Brain pericyte (primary cell): ENCODE results near the gene AMD1.
"Not testable (repeated sequence)": the region's sequence is repeated elsewhere in the genome, so short reads cannot be mapped to it uniquely, and the experiment has no call there.

Source experiments
- DNase-seq: peaks from one replicate; pipeline ENCODE4 v3.0.0-alpha.2; 2012; ENCODE audit warnings: low read depth, low spot score

AMD1 gene

DNA sequence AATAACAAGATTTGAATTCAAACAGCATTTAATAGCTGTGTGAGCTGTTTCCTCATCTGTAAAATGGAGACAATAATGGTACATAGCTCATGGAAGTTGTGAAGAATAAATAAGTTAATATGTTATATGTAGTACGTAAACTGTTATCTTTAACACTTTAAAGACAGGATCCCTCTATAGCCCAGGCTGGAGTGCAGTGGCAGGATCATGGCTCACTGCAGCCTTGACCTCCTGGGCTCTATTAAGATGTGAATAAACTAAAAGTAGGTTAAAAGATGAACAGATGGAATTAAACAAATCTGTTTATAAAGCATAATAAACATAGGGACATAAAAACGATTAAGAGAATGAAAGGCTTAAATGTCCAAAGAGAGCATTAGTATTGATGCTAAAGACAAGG is 3.0 kb downstream of the AMD1 start:
- DNase-seq: no peak

DNA sequence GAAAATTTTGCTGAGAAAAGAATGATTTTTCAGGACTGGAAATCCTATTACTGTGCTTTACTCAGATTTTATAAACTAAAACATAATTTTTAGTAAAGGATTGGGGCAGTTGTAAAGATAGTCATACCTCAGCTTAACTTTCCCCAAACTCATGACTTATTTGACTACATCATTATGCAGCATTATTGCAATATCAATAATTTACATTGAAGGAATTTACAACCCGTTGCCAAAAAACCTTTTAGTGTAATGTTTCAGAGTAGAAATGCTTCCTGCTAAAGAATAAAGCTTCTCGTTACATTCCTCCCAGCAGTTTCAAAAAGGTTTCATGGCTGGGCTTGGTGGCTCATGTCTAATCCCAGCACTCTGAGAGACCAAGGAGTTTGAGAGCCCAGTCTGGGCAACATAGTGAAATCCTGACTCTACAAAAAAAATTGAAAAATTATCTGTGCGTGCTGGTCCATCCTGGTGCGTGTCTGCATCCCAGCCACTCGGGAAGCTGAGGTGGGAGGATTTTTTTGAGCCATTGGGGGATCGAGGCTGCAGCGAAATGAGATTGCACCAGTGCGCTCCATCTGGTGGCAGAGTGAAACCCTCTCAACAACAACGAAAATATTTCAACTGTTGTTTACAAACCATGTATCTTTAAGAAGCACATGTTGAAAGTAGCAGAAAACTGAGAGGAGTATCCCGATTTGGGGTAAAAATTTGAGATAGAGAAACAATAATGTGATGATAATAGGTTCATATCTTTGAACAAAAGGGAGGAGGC is 4.4 kb downstream of the AMD1 start:
- DNase-seq: no peak

DNA sequence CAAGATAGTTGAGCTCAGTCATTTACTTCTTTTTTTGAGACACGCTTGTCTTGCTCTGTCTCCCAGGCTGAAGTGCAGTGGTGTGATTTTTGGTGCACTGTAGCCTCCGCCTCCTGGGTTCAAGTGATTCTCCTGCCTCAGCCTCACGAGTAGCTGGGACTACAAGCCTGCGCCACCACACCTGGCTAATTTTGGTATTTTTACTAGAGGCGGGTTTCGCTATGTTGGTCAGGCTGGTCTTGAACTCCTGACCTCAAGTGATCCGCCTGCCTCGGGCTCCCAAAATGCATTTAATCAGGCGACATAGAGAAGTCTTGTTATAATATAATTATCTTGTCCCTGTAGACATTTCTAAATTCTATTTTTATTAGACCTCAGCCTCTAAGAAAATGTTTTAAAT is 6.1 kb downstream of the AMD1 start:
- DNase-seq: no peak

DNA sequence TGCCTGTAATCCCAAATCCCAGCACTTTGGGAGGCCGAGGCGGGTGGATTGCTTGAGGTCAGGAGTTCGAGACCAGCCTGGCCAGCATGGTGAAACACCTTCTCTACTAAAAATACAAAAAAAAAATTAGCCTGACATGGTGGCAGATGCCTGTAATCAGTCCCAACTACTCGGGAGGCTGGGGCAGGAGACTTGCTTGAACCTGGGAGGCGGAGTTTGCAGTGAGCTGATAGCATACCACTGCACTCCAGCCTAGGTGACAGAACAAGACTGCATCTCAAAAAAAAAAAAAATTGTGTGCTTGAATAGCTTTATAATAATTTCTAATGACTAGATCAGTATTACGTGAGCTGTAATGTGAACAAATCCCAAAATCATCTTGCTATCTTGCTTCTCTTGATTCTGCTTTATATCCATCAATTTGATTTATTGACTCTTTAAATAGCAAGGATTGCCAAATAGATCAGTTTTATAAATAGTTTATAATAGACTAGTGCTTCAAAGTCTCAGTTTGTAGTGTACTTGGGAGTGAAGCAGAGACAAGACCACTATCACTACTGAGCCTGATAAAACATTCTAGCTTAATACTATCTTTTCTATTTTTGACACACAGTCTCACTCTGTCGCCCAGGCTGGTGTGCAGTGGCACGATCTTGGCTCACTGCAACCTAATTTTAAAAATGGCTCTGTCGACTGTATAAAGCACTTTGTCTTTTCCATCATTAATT is 7.1 kb downstream of the AMD1 start:
- DNase-seq: no peak

DNA sequence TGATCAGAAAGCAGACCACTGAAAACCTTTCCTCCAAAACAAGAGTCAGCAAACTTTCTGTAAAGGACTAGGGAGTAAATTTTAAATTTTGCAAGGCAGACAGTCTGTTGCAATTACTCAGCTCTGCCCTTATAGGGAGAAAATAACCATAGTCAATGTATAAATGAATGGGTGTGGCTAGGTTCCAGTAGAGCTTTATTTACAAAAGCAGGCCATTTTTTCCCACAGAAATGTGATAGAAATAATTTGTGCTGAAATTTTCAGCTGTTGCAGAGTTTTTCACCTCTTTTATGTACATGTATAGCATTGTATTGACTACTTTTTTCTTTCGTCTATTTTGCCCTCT is 7.7 kb downstream of the AMD1 start:
- DNase-seq: no peak

DNA sequence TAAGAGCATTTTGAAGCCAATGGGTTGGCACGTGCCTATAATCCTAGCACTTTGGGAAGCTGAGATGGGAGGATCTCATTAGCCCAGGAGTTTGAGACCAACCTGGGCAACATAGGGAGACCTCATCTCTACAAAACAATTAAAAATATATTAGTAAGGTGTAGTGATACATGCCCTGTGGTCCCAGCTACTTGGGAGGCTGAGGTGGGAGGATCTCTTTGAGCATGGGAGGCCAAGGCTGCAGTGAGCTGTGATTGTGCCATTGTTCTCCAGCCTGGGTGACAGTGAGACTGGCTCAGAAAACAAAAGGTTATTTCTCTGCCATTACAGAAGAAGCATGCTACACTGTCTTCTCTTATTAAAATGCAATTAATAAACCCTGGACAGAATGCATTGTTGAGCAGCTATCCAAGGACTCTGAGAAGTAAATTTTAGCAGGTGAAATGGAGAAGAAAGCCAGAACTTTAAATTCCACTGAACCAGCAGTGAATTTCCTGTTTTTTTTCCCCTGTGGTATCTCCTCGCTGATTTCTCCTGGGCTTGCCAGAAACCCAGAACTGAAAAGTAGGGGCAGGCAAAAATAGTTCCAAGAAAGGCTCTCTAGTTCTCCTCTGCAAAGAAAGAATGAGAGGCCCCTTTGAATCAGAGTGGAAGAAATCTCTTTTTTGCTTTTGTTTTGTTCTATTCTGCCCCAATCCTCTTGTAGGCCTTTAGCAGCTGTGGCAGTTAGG is 8.4 kb downstream of the AMD1 start:
- no peak for DNase-seq

DNA sequence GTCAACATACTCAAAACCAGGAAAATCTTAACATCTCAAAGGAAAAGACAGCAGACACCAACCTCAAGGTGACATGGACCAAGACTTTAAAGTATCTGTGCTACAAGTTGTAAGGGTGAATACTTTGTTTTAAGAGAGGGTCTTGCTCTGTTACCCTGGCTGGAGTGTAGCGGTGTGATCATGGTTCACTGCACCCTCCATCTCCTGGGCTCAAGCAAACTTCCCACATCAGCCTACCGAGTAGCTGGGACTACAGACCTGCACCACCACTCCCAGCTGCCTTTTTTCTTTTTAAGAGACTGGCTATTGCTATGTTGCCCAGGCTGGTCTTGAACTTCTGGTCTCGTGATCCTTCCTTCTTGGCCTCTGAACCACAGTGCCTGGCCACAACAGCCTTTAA is 9.7 kb downstream of the AMD1 start:
- DNase-seq: no peak

DNA sequence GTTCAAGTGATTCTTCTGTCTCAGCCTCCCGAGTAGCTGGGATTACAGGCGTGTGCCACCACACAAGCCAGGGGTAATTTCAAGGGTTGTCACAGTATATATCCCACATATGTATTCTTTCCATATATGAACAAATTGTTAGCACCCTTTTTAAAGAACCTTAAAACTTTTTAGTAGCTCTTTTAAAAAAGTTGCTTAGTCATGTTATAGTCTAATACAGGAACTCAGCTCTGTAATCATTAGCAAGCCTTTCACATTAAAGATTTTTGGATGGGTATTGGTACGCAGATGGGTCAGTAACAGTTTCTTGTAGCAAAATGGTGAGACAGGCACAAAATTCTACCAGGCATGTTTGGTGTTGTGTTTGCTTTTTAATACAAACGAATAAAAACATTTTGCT is 10.9 kb downstream of the AMD1 start:
- no peak for DNase-seq

DNA sequence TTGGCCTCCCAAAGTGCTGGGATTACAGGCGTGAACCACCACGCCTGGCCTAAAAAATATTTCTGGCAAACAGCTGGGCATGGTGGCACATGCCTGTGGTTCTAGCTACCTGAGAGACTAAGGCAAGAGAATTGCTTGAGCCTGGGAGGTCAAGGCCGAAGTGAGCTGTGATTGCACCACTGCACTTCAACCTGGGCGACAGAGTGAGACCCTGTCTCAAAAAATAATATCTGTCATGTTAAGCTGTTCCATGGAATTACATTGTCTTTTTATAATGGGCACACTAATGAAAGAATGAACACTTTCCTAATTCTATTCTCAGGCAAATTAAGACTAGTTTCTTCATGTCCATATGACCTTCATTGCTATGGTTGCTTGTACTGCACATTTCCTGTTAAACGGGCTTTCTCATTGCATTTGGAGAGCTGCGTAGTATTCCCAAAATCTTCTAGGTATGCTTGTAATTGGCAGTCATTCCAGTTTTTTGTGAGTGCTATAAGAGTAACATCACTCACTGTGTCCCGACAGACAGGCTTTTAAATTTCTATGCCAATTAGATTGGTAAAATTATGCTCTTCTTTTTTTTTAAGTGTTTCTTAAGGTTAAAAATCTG is 12.1 kb downstream of the AMD1 start:
- no peak for DNase-seq

DNA sequence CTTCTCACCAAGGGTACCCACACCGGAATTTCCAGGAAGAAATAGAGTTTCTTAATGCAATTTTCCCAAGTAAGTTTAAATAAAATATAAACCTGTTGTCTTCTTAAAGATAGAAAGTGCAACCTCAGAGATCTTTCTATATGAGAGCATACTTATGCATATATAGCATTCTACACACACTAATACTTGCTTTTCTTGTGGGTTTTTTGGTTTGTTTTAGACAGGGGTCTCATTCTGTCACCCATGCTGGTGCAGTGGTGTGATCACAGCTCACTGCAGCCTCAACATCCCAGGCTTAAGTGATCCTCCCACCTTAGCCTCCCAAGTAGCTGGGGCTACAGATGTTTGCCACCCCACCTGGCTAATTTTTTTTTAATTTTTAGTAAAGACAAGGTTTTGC is 15.7 kb downstream of the AMD1 start:
- DNase-seq: no peak

DNA sequence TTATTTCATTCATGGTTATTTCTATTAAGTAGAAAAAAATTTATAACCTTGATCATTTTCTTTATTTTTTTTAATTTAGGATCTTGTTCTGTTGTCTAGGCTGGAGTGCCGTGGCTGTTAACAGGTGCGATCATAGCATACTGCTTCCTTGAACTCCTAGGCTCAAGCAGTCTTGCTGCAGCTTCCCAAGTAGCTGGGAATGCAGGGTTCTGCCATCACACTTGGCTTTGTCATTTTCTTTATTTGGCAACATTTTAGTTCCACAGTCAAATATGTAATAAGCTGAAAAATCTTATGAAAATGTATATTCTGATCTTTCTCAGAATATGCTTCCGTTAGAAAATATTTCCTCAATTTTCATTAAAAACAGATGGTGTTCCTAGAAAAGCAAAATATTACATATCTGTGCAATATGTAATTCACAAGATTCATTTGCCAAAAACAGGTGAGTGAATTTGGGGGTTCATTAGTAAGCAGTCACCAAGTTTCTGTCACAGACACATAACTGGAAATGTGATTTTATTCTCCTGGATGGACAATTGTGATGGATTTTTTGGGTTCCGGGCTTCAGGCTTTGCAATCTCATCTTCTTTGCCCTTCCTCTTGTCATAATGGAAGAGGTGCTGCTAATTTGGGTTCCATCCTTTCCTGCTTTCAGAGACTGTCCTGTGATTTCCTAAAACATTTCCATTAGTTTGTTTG is 21.5 kb downstream of the AMD1 start:
- no peak for DNase-seq

DNA sequence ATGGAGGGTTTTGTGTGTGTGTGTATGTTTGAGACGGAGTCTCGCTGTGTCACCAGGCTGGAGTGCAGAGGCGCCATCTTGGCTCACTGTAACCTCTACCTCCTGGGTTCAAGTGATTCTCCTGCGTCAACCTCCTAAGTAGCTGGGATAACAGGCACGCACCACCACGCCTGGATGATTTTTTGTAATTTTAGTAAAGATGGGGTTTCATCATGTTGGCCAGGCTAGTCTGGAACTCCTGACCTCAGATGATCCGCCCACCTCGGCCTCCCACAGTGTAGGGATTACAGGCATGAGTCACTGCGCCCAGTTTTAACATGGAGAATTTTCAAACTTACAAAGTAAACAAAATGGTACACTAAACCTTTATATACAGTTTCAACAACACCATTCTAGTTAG is 22.8 kb downstream of the AMD1 start:
- no peak for DNase-seq

DNA sequence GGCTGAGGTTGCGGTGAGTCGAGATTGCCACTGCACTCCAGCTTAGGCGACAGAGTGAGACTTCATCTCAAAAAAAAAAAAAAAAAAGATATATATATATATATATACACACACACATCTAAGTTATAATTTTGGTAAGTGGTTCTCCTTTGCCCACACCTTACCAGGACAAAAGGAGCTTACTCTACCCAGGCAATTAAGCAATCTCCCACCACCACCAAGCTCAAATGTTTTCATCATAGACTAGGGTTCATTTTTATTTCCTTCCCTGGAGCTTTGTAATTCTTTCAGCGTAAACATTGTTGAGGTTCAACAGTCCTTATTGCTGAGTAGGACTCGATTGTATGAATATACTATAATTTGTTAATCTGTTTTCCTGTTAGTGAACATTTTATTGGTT is 23.5 kb downstream of the AMD1 start:
- no peak for DNase-seq

DNA sequence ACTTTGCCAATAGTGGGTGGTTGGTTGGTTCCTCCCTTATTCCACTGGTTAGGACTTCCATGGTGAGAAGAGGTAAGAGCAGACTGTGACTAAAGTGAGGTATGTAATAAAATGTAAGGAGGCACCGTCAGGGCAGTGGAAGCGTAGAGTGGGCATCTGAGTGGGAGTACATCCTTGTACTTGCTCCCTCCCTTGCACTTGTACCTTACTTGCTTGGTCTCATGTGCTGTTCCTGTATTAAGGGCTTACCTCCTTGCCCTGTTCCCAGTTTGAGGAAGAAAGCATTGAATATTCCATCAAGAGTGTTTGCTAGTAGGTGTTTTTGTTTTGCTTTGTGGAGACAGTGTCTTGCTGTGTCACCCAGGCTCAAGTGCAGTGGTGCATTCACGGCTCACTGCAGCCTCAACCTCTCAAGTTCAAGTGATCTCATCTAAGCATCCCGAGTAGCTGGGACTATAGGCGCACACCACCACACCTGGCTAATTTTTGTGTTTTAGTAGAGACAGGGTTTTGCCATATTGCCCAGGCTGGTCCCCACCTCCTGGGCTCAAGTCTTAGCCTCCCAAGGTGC is 25.5 kb downstream of the AMD1 start:
- no peak for DNase-seq

DNA sequence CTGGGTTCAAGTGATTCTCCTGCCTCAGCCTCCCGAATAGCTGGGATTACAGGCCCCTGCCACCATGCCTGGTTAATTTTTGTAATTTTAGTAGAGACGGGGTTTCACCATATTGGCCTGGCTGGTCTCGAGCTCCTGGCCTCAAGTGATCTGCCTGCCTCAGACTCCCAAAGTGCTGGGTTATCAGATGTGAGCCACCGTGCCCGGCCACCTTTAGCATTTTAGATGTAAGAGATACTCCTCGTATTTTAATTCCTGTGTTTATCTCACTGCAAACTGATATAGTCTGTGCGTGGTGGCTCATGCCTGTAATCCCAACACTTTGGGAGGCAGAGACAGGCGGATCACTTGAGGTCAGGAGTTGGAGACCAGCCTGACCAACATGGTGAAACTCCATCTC is 27.0 kb downstream of the AMD1 start:
- DNase-seq: not testable (repeated sequence)

DNA sequence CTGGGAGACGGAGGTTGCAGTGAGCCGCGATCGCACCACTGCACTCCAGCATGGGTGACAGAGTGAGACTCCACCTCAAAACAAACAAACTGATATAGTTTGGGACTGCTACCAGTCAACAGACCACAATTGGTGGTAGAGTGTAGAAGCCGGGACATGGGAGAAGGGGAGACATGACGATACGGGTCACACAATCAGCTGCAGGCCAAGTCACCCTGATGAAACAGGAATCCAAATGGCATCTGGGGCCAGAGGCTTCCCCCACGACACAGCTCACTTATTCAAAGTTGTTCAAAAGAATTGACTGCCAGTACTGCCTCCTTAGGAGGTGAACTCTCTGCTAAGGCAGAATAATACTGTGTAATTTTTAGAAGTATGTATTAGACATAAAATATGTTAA is 27.5 kb downstream of the AMD1 start:
- DNase-seq: no peak

DNA sequence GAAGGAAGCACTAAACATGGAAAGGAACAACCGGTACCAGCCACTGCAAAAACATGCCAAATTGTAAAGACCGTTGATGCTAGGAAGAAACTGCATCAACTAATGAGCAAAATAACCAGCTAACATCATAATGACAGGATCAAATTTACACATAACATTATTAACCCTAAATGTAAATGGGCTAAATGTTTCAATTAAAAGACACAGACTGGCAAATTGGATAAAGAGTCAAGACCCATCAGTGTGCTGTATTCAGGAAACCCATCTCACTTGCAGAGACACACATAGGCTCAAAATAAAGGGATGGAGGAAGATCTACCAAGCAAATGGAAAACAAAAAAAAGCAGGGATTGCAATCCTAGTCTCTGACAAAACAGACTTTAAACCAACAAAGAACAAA is 31.7 kb downstream of the AMD1 start:
- not testable (repeated sequence) for DNase-seq

DNA sequence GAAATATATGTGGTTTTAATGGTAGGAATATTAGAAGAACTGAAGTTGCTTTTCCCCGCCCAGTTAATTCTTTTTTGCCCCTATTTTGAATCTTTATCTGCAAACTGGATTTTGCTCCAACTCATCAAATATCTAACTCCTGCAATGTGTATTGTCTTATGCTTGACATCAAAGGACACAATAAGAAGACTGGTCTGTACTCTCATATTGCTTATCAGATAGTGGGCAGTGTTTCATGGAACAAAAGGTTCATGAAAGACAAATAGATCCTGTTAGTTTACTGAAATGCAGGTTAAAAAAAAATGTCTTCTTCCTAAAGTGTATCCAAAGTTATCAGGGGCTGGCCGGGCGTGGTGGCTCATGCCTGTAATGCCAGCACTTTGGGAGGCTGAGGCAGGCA is 56.2 kb downstream of the AMD1 start:
- no peak for DNase-seq

DNA sequence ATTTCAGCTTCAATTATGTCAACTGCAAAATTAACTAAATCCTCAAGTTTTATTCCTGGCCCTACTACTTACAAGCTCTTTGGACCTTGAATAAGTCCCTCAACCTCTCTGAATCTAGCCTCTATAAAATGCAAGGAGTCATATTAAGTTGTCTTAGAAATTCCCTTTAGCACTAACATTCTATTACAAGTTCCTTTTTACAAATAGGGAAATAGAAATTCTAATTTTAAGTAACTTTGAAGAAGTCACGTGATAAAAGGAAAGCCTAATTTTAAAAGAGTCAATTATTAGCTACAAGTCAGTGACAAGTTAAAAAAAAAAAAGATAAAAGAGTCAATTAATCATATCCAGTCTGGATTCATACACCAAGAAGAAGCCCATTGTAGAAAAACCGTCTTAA is 59.3 kb downstream of the AMD1 start:
- no peak for DNase-seq

DNA sequence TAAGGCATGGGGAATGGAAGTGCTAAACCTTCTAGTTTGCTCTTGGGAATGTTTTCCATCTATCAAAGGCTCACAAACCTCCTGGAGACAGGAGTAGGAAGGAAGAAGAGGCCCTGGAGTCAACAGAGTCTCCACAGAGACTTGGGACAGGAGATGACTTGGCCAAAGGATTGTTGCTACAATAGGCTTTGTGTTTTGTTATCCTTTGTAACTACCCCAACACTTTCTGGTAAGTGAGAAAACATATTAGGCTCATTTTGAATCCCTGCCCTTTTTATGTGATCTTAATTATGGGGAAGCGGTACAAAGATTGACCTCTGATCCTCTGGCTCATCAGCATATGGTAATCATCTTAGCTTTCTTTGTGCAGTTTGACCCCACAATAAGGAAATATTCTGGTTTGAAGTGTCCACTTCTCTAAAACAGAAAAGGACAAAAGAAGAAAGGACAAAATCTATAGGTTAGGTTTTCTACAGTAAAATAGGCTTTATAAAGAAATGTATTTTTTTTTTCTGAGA is 59.9 kb downstream of the AMD1 start:
- DNase-seq: no peak

DNA sequence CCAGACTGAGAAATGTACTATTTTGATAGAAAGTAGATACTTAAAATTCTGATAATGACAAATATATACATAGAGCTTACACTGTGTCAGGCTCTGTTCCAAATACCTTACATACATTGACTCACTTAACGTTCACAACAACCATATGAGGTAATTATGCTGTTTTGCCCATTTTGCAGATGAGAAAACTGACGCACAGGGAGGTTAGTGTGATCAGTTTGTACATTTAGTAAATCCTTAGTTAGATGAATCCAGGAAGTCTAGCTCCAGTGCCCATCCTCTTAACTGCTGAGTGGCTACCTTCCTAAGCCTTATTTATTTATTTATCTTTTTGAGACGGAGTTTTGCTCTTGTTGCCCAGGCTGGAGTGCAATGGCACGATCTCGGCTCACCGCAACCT is 60.6 kb downstream of the AMD1 start:
- DNase-seq: no peak
